ENCODE results near the gene WWOX. TPM values are rescaled to one million over a fixed set of nuclear protein-coding genes. Genes with fewer than 3 reads are reported as not detected.

The WWOX gene
- total RNA-seq, 1 experiment from 2014 or later: 79.9 TPM

DNA sequence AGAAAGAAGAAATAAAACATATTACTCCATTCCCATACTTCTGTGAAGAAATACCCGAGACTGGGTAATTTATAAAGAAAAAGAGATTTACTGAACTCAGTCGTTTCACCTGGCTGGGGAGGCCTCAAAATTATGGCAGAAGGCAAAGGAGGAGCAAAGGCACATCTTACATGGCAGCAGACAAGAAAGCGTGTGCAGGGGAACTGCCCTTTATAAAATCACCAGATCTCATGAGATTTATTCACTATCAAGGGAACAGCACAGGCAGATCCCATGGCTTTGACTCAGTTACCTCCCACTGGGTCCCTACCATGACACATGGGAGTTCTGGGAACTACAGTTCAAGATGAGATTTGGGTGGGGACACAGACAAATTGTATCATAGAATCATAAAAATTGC lies 365.4 kb downstream of the WWOX start:
- Histone ChIP-seq H3K27ac (ENCODE audit: low read depth, low read length, poor library complexity, severe bottlenecking) (no peak overlapping the region), H3K36me3 (ENCODE audit: insufficient read depth, low read length, poor library complexity, severe bottlenecking) (no peaks in the 10 kb centered on the region), H3K4me1 (ENCODE audit: insufficient read depth, low read length, poor library complexity, severe bottlenecking) (no peaks in the 10 kb centered on the region), H3K4me3 (ENCODE audit: low read depth, low read length, poor library complexity, severe bottlenecking) (no peak overlapping the region), H3K9me3 (ENCODE audit: low read depth, low read length, poor library complexity, severe bottlenecking) (peaks cover 4% of the 10 kb centered on the region), H3K27me3 (replicated peaks; ENCODE audit: insufficient read depth, low read depth, low read length, poor library complexity) (no peaks in the 10 kb centered on the region)
- intact Hi-C loops (cut with micrococcal nuclease; ENCODE audit: unreplicated experiment): no loop called here
- DNase-seq (ENCODE audit: low spot score): no peak
- ChIA-PET CTCF (no interaction called here), POLR2A (ENCODE audit: low non-redundant PET) (no interaction called here)
- BruUV-seq (replicated peaks): no TSS peak
- TF ChIP-seq EZH2 (IDR thresholded peaks at IDR 0.05; ENCODE audit: borderline replicate concordance, low read depth, low read length, poor library complexity, severe bottlenecking): no peak
- TF ChIP-seq, protein P1, sequence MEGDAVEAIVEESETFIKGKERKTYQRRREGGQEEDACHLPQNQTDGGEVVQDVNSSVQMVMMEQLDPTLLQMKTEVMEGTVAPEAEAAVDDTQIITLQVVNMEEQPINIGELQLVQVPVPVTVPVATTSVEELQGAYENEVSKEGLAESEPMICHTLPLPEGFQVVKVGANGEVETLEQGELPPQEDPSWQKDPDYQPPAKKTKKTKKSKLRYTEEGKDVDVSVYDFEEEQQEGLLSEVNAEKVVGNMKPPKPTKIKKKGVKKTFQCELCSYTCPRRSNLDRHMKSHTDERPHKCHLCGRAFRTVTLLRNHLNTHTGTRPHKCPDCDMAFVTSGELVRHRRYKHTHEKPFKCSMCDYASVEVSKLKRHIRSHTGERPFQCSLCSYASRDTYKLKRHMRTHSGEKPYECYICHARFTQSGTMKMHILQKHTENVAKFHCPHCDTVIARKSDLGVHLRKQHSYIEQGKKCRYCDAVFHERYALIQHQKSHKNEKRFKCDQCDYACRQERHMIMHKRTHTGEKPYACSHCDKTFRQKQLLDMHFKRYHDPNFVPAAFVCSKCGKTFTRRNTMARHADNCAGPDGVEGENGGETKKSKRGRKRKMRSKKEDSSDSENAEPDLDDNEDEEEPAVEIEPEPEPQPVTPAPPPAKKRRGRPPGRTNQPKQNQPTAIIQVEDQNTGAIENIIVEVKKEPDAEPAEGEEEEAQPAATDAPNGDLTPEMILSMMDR (conservative IDR thresholded peaks at IDR 0.05; ENCODE audit: low read depth, low read length): no peak

DNA sequence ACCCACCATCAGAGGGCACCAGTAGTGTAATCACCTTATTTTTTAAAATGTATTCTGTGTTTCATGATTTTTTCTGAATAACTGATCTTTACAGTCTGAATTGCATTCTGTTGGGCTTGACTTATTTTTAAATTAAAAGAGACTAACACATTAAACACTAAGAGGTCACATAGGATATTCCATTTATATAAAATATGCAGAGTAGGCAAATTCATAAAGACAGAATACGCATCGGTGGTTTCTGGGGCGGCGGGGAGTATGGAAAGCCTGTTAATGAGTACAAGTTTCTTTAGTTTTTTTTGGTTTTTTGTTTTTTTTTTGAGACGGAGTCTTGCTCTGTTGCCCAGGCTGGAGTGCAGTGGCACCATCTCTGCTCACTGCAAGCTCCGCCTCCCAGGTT lies 366.3 kb downstream of the WWOX start:
- H3K4me1 ChIP-seq (ENCODE audit: insufficient read depth, low read length, poor library complexity, severe bottlenecking): no peaks in the 10 kb centered on the region
- no peaks in the 10 kb centered on the region for H3K36me3 ChIP-seq (ENCODE audit: insufficient read depth, low read length, poor library complexity, severe bottlenecking)
- no peaks in the 10 kb centered on the region for H3K27me3 ChIP-seq (replicated peaks; ENCODE audit: insufficient read depth, low read depth, low read length, poor library complexity)
- intact Hi-C loops (cut with micrococcal nuclease; ENCODE audit: unreplicated experiment): no loop called here
- ChIA-PET CTCF (no interaction called here), POLR2A (ENCODE audit: low non-redundant PET) (no interaction called here)
- H3K9me3 ChIP-seq (ENCODE audit: low read depth, low read length, poor library complexity, severe bottlenecking): peaks cover 4% of the 10 kb centered on the region
- no TSS peak for BruUV-seq (replicated peaks)
- TF ChIP-seq, protein P1 (conservative IDR thresholded peaks at IDR 0.05; ENCODE audit: low read depth, low read length): no peak
- H3K4me3 ChIP-seq (ENCODE audit: low read depth, low read length, poor library complexity, severe bottlenecking): no peak overlapping the region
- DNase-seq (ENCODE audit: low spot score): no peak
- H3K27ac ChIP-seq (ENCODE audit: low read depth, low read length, poor library complexity, severe bottlenecking): no peak overlapping the region

DNA sequence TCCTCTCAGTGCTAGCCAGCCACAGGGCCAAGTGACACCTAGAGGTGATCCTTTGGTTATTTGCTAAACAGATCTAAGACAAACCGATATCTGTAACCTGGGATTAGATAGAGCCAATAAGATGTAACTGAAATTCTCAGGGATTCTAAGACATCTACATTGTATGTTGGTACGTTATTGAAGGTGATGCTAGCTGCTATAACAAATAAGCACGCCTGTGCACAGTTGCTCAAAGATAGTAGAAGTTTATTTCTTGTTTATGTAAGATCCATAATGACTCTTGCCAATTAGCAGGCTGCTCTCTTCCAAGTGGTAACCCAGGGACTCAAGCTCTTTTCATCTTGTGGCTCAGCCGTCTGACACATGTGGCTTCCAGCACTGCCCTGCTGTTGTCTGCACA lies 370.3 kb downstream of the WWOX start:
- TF ChIP-seq EZH2 (IDR thresholded peaks at IDR 0.05; ENCODE audit: borderline replicate concordance, low read depth, low read length, poor library complexity, severe bottlenecking): no peak
- TF ChIP-seq, protein P1 (conservative IDR thresholded peaks at IDR 0.05; ENCODE audit: low read depth, low read length): no peak
- no peak overlapping the region for H3K4me3 ChIP-seq (ENCODE audit: low read depth, low read length, poor library complexity, severe bottlenecking)
- no peaks in the 10 kb centered on the region for H3K27me3 ChIP-seq (replicated peaks; ENCODE audit: insufficient read depth, low read depth, low read length, poor library complexity)
- H3K36me3 ChIP-seq (ENCODE audit: insufficient read depth, low read length, poor library complexity, severe bottlenecking): no peaks in the 10 kb centered on the region
- ChIA-PET CTCF (no interaction called here), POLR2A (ENCODE audit: low non-redundant PET) (no interaction called here)
- no peaks in the 10 kb centered on the region for H3K4me1 ChIP-seq (ENCODE audit: insufficient read depth, low read length, poor library complexity, severe bottlenecking)
- no peak for DNase-seq (ENCODE audit: low spot score)
- H3K9me3 ChIP-seq (ENCODE audit: low read depth, low read length, poor library complexity, severe bottlenecking): no peaks in the 10 kb centered on the region
- intact Hi-C loops (cut with micrococcal nuclease; ENCODE audit: unreplicated experiment): no loop called here
- no peak overlapping the region for H3K27ac ChIP-seq (ENCODE audit: low read depth, low read length, poor library complexity, severe bottlenecking)
- no TSS peak for BruUV-seq (replicated peaks)

Measured in A673 (cell line).